Measurements from ENCODE around the gene PYCR2.

DNA sequence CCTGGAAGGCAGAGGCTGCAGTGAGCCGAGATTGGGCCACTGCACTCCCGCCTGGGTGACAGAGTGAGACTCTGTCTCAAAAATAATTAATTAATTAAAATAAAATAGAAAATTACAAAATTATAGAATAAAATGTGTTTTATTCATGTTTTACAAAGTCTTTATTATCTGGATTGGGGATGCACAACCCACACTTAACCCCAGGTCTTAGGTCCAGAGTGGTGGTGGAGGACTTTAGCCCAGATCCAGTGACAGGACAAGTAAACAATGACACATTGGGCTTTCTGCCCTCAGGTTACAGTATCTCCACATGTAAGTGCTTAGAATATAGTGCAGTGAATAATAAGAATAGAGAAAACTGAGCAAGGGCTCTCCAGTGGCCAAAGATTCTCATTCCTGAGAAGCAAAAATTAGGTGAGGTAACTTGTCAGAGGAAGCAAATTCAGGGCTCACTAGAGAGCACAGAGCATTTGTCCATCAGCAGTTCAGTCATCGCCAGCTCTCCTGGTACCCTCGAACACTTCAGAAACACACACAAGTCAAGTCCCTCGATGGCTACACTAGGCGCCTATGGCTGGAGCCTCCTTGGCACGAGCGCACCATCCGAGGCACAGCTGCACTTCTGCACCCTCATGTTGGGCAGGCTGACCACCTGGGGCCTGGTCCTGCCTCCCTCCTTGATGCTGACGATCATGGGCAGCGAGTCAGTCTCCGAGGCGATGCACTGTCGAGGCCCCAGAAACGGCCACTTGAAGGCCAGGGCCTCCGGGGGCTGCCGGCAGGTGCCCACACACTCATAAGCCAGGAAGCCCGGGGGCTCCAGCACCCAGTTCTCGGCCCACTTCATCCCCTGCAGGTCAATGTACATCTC is 37.7 kb downstream of the PYCR2 start:
- TF ChIP-seq POLR2AphosphoS5 (IDR thresholded peaks at IDR 0.05; ENCODE audit: low read depth, low read length), result no peak
- TF ChIP-seq, protein P1, sequence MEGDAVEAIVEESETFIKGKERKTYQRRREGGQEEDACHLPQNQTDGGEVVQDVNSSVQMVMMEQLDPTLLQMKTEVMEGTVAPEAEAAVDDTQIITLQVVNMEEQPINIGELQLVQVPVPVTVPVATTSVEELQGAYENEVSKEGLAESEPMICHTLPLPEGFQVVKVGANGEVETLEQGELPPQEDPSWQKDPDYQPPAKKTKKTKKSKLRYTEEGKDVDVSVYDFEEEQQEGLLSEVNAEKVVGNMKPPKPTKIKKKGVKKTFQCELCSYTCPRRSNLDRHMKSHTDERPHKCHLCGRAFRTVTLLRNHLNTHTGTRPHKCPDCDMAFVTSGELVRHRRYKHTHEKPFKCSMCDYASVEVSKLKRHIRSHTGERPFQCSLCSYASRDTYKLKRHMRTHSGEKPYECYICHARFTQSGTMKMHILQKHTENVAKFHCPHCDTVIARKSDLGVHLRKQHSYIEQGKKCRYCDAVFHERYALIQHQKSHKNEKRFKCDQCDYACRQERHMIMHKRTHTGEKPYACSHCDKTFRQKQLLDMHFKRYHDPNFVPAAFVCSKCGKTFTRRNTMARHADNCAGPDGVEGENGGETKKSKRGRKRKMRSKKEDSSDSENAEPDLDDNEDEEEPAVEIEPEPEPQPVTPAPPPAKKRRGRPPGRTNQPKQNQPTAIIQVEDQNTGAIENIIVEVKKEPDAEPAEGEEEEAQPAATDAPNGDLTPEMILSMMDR (IDR thresholded peaks at IDR 0.05), result no peak
- TF ChIP-seq, protein P2, sequence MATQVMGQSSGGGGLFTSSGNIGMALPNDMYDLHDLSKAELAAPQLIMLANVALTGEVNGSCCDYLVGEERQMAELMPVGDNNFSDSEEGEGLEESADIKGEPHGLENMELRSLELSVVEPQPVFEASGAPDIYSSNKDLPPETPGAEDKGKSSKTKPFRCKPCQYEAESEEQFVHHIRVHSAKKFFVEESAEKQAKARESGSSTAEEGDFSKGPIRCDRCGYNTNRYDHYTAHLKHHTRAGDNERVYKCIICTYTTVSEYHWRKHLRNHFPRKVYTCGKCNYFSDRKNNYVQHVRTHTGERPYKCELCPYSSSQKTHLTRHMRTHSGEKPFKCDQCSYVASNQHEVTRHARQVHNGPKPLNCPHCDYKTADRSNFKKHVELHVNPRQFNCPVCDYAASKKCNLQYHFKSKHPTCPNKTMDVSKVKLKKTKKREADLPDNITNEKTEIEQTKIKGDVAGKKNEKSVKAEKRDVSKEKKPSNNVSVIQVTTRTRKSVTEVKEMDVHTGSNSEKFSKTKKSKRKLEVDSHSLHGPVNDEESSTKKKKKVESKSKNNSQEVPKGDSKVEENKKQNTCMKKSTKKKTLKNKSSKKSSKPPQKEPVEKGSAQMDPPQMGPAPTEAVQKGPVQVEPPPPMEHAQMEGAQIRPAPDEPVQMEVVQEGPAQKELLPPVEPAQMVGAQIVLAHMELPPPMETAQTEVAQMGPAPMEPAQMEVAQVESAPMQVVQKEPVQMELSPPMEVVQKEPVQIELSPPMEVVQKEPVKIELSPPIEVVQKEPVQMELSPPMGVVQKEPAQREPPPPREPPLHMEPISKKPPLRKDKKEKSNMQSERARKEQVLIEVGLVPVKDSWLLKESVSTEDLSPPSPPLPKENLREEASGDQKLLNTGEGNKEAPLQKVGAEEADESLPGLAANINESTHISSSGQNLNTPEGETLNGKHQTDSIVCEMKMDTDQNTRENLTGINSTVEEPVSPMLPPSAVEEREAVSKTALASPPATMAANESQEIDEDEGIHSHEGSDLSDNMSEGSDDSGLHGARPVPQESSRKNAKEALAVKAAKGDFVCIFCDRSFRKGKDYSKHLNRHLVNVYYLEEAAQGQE (IDR thresholded peaks at IDR 0.05; ENCODE audit: insufficient read depth in 1 of 2, low read depth in 2 of 2, low read length in 1 of 2), result no peak
- TF ChIP-seq SIN3A (IDR thresholded peaks at IDR 0.05; ENCODE audit: borderline replicate concordance, insufficient read depth, low read depth, low read length), result no peak

Measured in Panc1 (cell line).